SK-N-SH treated with all-trans-retinoic acid at 6 μM for 48 hours (cell line): ENCODE results near the gene OR5B3.

Source experiments
- ATAC-seq: fragments of 200-7000 bp; cut with Tn5 transposase; 3 replicates; pipeline ENCODE4 v1.9.1; 2020; ENCODE audit warnings: mild to moderate bottlenecking, moderate library complexity
- ARNTL ChIP-seq: fragments of 450-650 bp; formaldehyde crosslinking; IDR thresholded peaks from 2 replicates; pipeline ENCODE4 v1.5.0; 2020; ENCODE audit warnings: low read depth, mild to moderate bottlenecking, moderate library complexity, borderline replicate concordance
- BACH2 ChIP-seq: fragments of 250-450 bp; sonication (Bioruptor Pico); IDR thresholded peaks from 2 replicates; pipeline ENCODE4 v1.9.0; 2021; ENCODE audit warnings: mild to moderate bottlenecking, borderline replicate concordance
- CSDC2 ChIP-seq: fragments of 250-450 bp; sonication (Bioruptor Pico); IDR thresholded peaks from 2 replicates; pipeline ENCODE4 v1.5.0; 2020; ENCODE audit warnings: mild to moderate bottlenecking, moderate library complexity
- ESRRG ChIP-seq: fragments of 250-450 bp; sonication (Bioruptor Pico); IDR thresholded peaks from 2 replicates; pipeline ENCODE4 v1.6.1; 2021; ENCODE audit warnings: mild to moderate bottlenecking
- ISL1 ChIP-seq: fragments of 250-450 bp; sonication (Bioruptor Pico); IDR thresholded peaks from 2 replicates; pipeline ENCODE4 v2.1.2; 2022; ENCODE audit warnings: mild to moderate bottlenecking, moderate library complexity
- OSR1 ChIP-seq: fragments of 250-450 bp; sonication (Bioruptor Pico); IDR thresholded peaks from 2 replicates; pipeline ENCODE4 v1.8.0; 2022; ENCODE audit warnings: moderate library complexity, mild to moderate bottlenecking, inconsistent platforms
- PATZ1 ChIP-seq: fragments of 250-450 bp; sonication (Bioruptor Pico); IDR thresholded peaks from 2 replicates; pipeline ENCODE4 v1.8.0; 2020; ENCODE audit warnings: mild to moderate bottlenecking, moderate library complexity, borderline replicate concordance
- POU6F1 ChIP-seq: fragments of 250-450 bp; sonication (Bioruptor Pico); IDR thresholded peaks from 2 replicates; pipeline ENCODE4 v1.8.0; 2021; ENCODE audit warnings: low read depth, mild to moderate bottlenecking, moderate library complexity, borderline replicate concordance
- PPARA ChIP-seq: fragments of 250-450 bp; sonication (Bioruptor Pico); IDR thresholded peaks from 2 replicates; pipeline ENCODE4 v1.5.0; 2020; ENCODE audit warnings: mild to moderate bottlenecking, borderline replicate concordance
- SNAI2 ChIP-seq: fragments of 250-450 bp; sonication (Bioruptor Pico); IDR thresholded peaks from 2 replicates; pipeline ENCODE4 v1.5.0; 2020; ENCODE audit warnings: mild to moderate bottlenecking, moderate library complexity
- TCF4 ChIP-seq: fragments of 250-450 bp; sonication (Bioruptor Pico); IDR thresholded peaks from 2 replicates; pipeline ENCODE4 v1.8.0; 2021; ENCODE audit warnings: mild to moderate bottlenecking, moderate library complexity, borderline replicate concordance
- TOX ChIP-seq: fragments of 250-450 bp; sonication (Bioruptor Pico); IDR thresholded peaks from 2 replicates; pipeline ENCODE4 v1.8.0; 2021; ENCODE audit warnings: mild to moderate bottlenecking, moderate library complexity, borderline replicate concordance
- ZC3H10 ChIP-seq: fragments of 250-450 bp; sonication (Bioruptor Pico); IDR thresholded peaks from 2 replicates; pipeline ENCODE4 v1.5.1; 2021; ENCODE audit warnings: mild to moderate bottlenecking, moderate library complexity
- ZFP3 ChIP-seq: fragments of 250-450 bp; sonication (Bioruptor Pico); IDR thresholded peaks from 2 replicates; pipeline ENCODE4 v1.5.0; 2020; ENCODE audit warnings: mild to moderate bottlenecking, moderate library complexity
- ZFP30 ChIP-seq: fragments of 450-650 bp; formaldehyde crosslinking; IDR thresholded peaks from 2 replicates; pipeline ENCODE4 v1.5.0; 2022; ENCODE audit warnings: mild to moderate bottlenecking, moderate library complexity
- ZNF70 ChIP-seq: fragments of 450-650 bp; formaldehyde crosslinking; IDR thresholded peaks from 2 replicates; pipeline ENCODE4 v1.5.0; 2020; ENCODE audit warnings: mild to moderate bottlenecking, moderate library complexity
- ZNF8 ChIP-seq: fragments of 450-650 bp; formaldehyde crosslinking; IDR thresholded peaks from 2 replicates; pipeline ENCODE4 v1.5.0; 2020; ENCODE audit warnings: mild to moderate bottlenecking, moderate library complexity
- TF ChIP-seq, protein P1 (sequence below): fragments of 250-450 bp; sonication (Bioruptor Pico); IDR thresholded peaks from 2 replicates; pipeline ENCODE4 v1.5.1; 2021; ENCODE audit warnings: mild to moderate bottlenecking, moderate library complexity
- TF ChIP-seq, protein P2 (sequence below): fragments of 250-450 bp; sonication (Bioruptor Pico); IDR thresholded peaks from 2 replicates; pipeline ENCODE4 v1.5.1; 2020; ENCODE audit warnings: low read depth, mild to moderate bottlenecking, moderate library complexity
- TF ChIP-seq, protein P3 (sequence below): fragments of 250-450 bp; sonication (Bioruptor Pico); IDR thresholded peaks from 2 replicates; pipeline ENCODE4 v1.5.0; 2020; ENCODE audit warnings: mild to moderate bottlenecking, moderate library complexity

Gene OR5B3

DNA sequence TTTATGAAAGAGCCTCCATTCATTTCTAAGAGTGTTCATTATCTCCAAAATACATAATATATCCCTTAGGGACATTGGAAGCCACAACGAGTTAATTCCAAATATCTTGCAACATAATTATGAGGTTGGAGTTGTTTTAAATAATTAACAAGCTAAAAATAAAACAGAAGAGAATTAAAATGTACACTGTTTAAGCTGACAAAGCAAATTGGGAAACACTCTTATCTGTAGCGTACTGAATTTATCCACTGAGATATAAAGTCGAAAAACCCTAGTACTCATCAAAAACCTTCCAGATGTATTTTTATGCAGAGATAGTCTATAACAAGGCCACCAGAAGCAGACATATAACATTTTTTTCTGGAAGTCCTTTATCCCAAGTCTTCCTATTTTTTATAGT is 27.5 kb upstream of the OR5B3 start:
- TF ChIP-seq SNAI2 (no peak), BACH2 (no peak), ZC3H10 (CRISPR knock-in tag) (no peak), TCF4 (CRISPR knock-in tag) (no peak), ZFP30 (no peak), PPARA (no peak), ESRRG (CRISPR knock-in tag) (no peak), TOX (CRISPR knock-in tag) (no peak), CSDC2 (CRISPR knock-in tag) (no peak), ZNF70 (CRISPR knock-in tag) (no peak), ZFP3 (CRISPR knock-in tag) (no peak), ZNF8 (CRISPR knock-in tag) (no peak), OSR1 (CRISPR knock-in tag) (no peak), ARNTL (no peak), ISL1 (CRISPR knock-in tag) (no peak)
- TF ChIP-seq, protein P1, sequence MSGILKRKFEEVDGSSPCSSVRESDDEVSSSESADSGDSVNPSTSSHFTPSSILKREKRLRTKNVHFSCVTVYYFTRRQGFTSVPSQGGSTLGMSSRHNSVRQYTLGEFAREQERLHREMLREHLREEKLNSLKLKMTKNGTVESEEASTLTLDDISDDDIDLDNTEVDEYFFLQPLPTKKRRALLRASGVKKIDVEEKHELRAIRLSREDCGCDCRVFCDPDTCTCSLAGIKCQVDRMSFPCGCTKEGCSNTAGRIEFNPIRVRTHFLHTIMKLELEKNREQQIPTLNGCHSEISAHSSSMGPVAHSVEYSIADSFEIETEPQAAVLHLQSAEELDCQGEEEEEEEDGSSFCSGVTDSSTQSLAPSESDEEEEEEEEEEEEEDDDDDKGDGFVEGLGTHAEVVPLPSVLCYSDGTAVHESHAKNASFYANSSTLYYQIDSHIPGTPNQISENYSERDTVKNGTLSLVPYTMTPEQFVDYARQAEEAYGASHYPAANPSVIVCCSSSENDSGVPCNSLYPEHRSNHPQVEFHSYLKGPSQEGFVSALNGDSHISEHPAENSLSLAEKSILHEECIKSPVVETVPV (CRISPR knock-in tag): no peak
- TF ChIP-seq, protein P2, sequence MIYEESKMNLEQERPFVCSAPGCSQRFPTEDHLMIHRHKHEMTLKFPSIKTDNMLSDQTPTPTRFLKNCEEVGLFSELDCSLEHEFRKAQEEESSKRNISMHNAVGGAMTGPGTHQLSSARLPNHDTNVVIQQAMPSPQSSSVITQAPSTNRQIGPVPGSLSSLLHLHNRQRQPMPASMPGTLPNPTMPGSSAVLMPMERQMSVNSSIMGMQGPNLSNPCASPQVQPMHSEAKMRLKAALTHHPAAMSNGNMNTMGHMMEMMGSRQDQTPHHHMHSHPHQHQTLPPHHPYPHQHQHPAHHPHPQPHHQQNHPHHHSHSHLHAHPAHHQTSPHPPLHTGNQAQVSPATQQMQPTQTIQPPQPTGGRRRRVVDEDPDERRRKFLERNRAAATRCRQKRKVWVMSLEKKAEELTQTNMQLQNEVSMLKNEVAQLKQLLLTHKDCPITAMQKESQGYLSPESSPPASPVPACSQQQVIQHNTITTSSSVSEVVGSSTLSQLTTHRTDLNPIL (CRISPR knock-in tag): no peak
- TF ChIP-seq, protein P3, sequence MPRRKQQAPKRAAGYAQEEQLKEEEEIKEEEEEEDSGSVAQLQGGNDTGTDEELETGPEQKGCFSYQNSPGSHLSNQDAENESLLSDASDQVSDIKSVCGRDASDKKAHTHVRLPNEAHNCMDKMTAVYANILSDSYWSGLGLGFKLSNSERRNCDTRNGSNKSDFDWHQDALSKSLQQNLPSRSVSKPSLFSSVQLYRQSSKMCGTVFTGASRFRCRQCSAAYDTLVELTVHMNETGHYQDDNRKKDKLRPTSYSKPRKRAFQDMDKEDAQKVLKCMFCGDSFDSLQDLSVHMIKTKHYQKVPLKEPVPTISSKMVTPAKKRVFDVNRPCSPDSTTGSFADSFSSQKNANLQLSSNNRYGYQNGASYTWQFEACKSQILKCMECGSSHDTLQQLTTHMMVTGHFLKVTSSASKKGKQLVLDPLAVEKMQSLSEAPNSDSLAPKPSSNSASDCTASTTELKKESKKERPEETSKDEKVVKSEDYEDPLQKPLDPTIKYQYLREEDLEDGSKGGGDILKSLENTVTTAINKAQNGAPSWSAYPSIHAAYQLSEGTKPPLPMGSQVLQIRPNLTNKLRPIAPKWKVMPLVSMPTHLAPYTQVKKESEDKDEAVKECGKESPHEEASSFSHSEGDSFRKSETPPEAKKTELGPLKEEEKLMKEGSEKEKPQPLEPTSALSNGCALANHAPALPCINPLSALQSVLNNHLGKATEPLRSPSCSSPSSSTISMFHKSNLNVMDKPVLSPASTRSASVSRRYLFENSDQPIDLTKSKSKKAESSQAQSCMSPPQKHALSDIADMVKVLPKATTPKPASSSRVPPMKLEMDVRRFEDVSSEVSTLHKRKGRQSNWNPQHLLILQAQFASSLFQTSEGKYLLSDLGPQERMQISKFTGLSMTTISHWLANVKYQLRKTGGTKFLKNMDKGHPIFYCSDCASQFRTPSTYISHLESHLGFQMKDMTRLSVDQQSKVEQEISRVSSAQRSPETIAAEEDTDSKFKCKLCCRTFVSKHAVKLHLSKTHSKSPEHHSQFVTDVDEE (CRISPR knock-in tag): no peak
- ATAC-seq: no peak

- ATAC-seq: no peak
- TF ChIP-seq ZNF8 (CRISPR knock-in tag) (no peak), PATZ1 (CRISPR knock-in tag) (no peak), ZC3H10 (CRISPR knock-in tag) (no peak), ARNTL (no peak)
- TF ChIP-seq, protein P2 (CRISPR knock-in tag): no peak
Observed at GRCh38 chr11:58433638-58434203, 27.0 kb upstream of the OR5B3 start.

- no peak for ATAC-seq
- TF ChIP-seq POU6F1 (CRISPR knock-in tag) (no peak), ZFP3 (CRISPR knock-in tag) (no peak)
- TF ChIP-seq, protein P2 (CRISPR knock-in tag): no peak
Observed at GRCh38 chr11:58429273-58429672, 22.6 kb upstream of the OR5B3 start.
